Measurements from ENCODE around the gene SPTBN2.

SPTBN2 gene

DNA sequence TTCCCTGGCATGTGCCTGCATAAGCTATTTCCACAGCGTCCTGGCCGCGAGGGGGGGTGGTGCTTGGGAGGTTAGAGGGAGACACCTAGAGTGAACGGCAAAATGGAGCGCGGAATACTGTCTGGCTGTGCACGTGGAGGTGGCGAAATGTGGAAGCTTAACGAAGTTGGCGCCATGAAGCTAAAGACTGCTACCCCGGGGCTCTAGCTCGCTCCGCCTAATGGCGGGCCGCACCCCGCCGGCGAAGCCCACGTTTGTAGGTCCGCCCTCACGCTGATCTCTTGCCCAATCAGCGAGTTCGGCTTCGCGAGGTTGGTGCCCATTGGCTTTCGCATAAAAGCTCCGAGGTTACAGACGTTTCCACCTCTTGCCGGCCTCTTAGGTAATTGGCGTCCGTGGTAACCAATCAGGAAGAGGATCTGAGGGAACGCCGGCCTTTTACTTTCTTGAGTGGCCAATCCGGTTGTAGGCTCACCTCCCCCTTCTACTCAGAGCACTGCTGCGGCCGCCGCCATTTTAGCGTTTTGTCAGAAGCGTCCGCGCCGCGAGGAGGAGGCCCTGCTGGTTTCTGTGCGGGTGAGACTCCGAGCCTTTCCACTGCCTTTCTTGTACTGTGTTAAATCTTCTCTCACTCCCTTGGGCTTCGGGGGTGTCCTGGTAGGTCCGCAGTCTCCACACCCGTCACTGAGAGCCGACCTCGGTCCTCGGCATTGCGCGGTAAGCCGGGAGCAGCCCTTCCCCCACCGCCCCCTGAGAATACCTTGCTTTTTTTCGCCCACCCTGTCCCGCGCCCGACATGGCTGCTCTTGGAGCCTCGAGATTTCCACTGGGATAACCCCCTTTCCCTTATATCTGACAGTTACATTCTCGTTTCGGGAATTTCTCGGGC, 90.6 kb downstream of the SPTBN2 start, which contains the start of gene RBM4:
TSS of gene RBM4 (plus strand) at position 527 of the 889 bp plus-strand sequence. CDS start 1,009 bp downstream, outside the sequence.
- peak; percentile 80 to 100 (median 94) for DNase-seq

DNA sequence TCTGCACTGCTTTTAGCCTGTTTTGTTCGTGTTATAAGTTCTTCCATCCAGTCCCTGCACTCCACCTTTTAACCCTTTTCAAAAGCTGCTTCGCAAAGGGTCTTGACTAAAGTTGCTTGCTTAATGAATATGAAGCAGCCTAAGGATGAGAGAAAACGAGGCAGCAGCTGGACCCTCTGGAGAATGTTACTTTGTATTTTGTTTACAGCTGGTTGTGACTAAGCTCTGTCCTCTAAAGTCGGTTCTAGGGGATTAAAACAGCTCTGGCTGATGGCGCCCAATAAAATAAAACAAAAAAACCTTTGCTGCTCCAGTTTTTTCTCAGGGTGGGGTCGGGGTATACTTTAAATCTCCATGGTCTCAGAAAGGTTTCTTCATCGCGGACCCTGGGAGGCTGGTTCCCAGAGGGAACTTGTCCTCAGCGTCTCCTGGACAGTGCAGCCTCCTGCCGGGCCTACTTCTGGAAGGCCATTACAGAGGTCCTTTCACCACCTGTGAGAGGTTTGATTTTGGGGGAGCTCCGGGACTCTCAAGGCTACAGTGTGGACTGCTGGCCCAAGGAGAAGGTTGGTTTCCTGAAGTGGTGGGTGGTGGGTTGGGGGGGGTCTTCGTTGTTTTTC, 91.3 kb downstream of the SPTBN2 start:
- no peak for DNase-seq

DNA sequence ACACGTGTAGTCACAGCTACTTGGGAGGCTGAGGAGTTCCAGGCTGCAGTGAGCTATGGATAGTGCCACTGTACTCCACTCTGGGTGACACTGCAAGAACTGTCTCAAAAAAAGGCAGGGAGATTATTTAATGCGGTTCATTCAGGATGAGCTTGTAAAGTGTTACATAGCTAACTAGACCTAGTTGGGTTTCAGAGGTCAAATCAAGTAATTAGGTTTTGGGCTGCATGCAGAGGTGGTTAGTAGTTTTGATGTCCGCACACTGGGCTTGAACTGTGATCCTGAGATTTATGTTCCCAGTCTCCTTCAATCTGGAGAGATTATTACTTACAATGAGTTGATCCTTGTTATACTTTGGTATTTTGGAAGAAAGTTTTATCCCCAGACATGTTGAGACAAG, 92.6 kb downstream of the SPTBN2 start:
- no peak for DNase-seq
